GM12878 (cell line): ENCODE results near the gene PLEKHD1.

Experiments
- BCL11A ChIP-seq: IDR thresholded peaks from 2 replicates; pipeline ENCODE4 v1.6.1; 2011; ENCODE audit warnings: low read depth, low read length
- CREB1 ChIP-seq: IDR thresholded peaks from 2 replicates; pipeline ENCODE4 v1.6.1; 2012; ENCODE audit warnings: low read depth, mild to moderate bottlenecking, inconsistent platforms
- FOS ChIP-seq: IDR thresholded peaks from 3 replicates; pipeline ENCODE4 v1.6.1; 2011; ENCODE audit warnings: borderline replicate concordance; ENCODE audit not compliant: insufficient read length; ENCODE audit errors: extremely low read depth
- MXI1 ChIP-seq: fragments of 150-350 bp; IDR thresholded peaks from 2 replicates; pipeline ENCODE4 v1.6.1; 2011; ENCODE audit warnings: low read depth, mild to moderate bottlenecking, inconsistent platforms, low read length, improper control_type of control experiment
- RAD21 ChIP-seq: IDR thresholded peaks from 2 replicates; pipeline ENCODE4 v1.6.1; 2011; ENCODE audit warnings: mild to moderate bottlenecking, low read depth, low read length, moderate library complexity; ENCODE audit not compliant: insufficient read depth
- SRF ChIP-seq, 2 experiments: IDR thresholded peaks; 2 replicates each; pipeline ENCODE4 v1.6.1; 2011; ENCODE audit warnings: low read depth in 2 of 2, low read length in 2 of 2, mild to moderate bottlenecking in 1 of 2, moderate library complexity in 1 of 2
- TAF1 ChIP-seq: IDR thresholded peaks from 2 replicates; pipeline ENCODE4 v1.6.1; 2011; ENCODE audit warnings: mild to moderate bottlenecking, low read depth, low read length, borderline replicate concordance

DNA sequence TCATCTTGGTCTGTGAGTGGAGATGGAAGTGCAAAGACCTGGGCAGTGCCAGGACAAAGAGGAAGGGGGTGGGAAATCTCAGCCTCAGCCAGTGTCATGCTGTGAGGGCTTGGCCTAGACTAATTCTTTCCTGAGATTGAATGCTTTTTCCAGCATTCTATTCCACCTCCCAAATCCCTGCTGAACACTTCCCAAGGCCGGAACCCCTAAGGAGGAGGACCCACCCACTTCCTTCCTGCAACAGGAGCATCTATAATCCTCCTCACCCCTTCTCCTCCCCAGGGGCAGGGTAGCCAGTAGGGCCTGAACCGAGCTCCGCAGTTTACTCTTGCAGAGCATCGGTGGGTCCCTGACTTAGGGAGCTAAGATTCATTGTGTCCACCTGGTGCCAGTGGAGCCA, 3.2 kb downstream of the PLEKHD1 start:
- TF ChIP-seq SRF (IDR thresholded peaks at IDR 0.05; ENCODE audit: low read depth in 2 of 2, low read length in 2 of 2) (no peak), FOS (no peak), BCL11A (no peak), TAF1 (no peak), CREB1 (no peak), RAD21 (no peak), MXI1 (no peak)
